UCSD-AML1 (cell line): ENCODE results near the gene KLHL29.

Source experiments
- DNase-seq: peaks from one replicate; lab custom pipeline; 2025; ENCODE audit not compliant: unreplicated experiment; lab: John Stamatoyannopoulos, UW

Gene KLHL29

DNA sequence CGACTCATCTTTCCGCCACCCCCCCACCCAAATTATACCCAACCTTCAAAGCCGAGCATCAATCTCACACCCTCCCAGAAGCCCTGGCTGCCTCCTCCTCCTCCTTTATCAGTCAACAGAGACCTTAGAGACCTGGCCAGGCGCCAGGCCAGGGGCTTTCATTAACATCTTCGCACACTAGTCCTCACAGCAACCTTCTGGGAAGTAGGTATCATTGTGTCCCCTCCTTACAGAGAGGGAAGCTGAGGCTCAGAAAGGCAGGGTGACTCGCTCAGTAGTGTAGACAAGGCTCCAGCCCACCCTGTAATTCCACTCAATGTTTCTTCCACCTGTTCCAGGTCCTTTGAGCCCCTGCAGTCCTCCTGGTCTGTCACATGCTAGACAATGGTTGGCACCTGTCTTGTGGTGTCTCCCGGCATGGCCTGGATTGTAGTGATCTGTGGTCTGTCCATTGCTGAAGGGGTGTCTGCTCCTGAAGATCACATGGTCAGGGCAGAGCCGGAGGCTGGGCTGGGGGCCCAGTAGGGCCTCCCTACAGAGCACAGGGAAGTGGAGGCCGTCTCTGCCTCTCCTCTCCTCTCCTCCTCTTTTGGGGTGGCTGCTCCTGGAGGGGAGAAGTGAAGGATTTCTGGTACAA is 36.0 kb downstream of the KLHL29 start:
- no peak for DNase-seq

- no peak for DNase-seq
These were observed 37.4 kb downstream of the KLHL29 start for GRCh38 chr2:23422089-23423061.

- DNase-seq: no peak
These were observed 38.3 kb downstream of the KLHL29 start for GRCh38 chr2:23423062-23423872.

DNA sequence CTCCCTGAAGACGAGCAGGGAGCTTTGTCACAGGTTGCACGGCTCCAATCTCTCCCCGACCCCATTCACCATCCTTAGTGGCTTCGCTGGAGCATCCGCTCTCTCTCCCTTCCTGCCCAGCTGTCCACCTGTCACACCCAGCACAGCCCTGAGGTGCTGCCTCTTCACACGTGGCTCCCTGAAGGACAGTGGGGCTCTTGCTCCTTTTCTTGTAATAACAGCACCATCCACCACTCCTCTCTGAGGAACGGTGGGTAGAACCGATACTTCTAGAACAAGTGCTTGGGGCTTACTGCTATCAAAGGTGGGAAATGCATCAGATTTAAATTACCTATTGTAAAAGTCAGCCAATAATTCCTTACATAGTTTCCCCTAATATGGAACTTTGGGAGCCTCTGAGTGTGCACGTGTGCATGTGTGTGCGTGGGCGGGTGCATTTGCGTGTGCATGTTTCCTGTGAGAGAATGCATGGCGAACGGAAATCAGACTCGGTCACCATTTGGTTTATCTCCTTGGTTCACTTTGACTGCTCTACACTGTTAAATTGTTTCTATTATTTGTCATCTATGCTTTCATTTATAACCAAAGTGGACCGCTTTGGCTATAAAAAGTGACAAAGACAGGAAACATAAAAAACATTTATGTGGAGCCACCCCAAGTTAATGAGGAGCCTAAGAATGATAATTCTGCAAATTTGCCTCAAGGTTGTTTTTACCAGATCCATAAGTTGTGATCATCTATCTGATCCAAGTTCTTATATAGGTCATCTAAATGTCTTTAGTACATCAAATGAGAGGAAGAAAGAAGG is 39.1 kb downstream of the KLHL29 start:
- DNase-seq: no peak

GRCh38 chr2:23425338-23425871 is 40.4 kb downstream of the KLHL29 start:
- DNase-seq: no peak

GRCh38 chr2:23425885-23426262 is 40.9 kb downstream of the KLHL29 start:
- DNase-seq: no peak

- no peak for DNase-seq
These were observed 41.4 kb downstream of the KLHL29 start for GRCh38 chr2:23426263-23426905.

DNA sequence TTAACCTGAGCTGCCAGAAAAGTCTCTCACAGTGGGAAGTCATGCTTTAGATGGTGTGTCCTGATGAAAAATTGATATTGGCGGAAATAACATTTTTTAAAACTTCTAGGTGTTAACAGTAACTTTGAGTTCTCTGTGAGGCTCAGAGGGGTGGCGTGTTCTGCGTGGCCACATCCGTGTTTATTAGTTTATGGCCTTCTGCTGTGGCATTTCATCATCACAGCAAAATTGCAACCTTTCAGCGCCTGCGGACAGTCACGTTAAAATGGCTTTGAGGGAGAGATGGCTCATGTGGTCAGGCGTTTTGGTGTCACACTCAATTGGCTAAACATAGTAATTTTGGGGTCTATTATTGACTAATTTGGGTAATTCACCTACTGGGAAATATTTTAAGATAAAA is 42.4 kb downstream of the KLHL29 start:
- no peak for DNase-seq

DNA sequence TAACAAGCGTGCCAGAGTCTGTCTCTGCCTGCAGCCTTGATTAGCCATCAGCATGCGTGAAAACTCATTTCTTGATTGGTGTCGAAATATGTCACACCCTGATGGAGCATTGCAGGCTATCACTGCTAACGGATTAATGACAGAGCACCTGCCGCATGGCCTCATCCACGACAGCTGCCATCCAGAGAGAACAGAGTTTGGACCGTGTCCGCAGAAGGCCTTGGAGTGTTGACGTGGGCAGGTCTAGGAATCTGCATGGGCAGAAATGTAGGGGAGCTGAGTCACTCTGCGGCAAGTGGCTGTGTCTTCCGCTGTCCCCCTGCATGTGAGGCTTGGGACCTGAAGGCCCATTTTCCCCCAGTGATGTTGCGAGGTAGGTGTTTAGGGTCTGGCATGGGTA is 43.0 kb downstream of the KLHL29 start:
- DNase-seq: no peak

GRCh38 chr2:23429036-23429435 is 44.1 kb downstream of the KLHL29 start:
- no peak for DNase-seq

- no peak for DNase-seq
These were observed 45.3 kb downstream of the KLHL29 start for GRCh38 chr2:23430263-23430662.

DNA sequence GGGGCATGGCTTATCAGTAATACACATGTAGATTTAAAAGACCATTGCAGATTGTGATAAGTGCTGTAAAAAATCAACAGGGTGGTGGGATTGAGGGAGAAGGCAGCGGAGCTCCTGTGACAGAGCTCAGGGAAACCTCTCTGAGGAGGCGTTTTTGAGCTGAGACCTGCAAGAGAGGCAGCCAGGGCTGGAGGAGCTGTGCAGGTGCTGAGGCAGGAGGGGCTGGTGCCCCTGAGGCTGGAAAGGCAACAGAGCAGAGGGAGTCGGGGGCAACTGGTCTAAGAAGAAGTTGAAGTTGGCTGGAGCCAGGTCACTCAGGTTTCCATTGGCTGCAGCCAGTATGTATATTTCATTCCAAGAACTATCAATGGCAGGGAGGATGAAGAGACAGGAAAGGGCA is 47.6 kb downstream of the KLHL29 start:
- no peak for DNase-seq

GRCh38 chr2:23433282-23433681 is 48.3 kb downstream of the KLHL29 start:
- DNase-seq: no peak

DNA sequence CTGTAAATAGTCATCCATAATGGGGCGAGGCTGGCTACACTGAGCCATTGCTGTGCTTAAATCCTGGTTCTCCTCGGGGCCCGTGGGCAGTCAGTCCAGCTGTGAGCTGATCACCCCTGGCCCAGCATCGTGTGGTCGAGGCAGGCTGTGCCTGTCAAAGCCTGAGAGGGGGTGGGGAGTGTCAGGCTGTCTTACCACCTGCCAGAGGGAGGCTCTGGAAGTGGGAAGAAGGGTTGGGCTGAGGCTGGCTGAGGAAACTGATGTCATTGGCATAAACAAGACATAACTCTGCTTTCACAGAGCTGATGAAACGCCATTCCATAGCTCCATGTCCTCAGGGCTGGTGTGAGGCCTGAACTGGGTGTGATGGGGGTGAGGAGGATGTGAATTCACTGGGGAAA is 49.7 kb downstream of the KLHL29 start:
- DNase-seq: no peak

DNA sequence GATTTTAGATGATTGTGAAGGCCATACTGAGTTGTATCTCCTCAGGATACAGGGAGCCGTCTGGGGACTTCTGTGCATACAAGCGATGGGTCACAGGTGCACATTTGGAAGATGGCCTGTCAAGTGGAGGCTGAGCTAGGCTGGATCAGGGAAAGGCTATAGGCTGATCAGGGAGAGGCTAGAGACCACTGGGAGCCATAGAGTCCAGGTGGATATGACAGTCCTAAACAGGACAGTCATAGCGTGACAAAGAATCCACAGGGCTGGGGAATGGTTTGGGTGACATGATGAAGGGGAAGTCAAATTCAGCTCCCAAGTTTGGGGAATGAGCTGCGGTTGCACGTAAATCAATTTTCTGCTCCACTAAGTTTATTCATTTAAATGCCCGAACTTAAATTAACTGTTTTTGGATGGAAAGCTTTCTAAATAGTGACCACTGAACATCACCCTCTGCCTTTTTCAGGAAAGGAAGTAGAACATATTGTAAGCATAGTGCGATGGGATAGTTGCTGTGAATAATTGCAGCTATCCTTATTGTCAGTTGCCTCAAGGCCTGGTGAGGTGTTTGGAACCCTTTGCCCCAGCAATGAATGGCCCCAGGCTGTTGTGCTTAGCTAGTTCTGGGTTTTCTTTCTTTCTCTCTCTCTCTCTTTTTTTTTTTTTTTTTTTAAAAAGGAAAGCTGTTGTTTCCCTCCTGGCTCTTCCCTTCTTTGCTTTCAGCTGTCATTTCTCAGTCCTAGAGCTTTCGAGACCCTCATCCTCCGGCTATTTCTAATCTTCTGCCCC is 50.5 kb downstream of the KLHL29 start:
- DNase-seq: no peak

DNA sequence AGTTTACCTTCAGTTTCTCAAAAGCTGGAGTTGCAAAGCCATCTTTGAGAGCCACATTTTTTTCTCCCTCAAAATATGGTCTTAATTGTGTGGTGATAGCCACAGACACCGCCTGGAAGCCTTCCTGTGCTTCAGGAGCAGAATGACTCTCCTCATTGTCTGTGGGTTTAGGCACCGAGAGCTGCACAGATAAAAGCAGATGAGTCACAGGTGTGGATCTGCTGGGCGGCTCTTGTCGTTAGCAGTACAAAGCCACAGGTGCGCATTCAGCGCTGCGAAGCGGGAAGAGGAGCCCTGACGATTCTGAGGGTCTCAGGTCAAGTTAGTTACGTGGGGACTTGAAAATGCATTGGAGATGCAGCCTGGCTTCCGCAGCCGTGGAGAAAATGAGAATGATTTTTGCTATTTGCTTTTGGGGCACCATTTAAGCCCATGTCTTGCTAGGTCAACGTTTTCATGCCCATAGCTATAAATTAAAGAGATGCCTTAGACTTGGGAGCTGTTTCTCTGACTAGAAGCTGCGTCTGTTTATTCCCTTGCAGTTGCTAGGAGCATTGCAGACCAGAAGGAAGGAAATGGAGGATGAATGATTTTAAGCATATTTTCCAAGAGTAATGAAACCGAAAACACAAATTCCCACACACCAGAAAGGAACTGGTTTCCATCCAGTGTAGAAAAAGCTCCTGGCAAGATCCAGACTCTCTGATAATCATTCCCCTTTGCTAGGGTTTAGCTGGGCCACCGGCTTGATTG is 51.5 kb downstream of the KLHL29 start:
- no peak for DNase-seq

DNA sequence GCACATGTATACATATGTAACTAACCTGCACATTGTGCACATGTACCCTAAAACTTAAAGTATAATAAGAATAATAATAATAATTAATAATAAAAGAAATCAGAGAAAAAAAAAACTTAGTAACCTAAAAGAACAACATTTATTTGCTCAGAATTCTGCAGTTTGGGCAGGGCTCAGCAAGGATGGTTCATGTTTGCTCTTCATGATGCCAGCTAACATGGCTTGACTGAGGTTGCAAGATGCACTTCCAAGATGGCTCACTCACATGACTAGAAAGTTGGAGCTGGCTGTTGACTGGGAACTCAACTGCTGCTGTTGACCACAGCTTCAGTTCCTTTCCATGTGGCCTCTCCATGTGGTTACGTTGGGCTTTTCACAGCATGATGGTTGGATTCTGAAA is 56.4 kb downstream of the KLHL29 start:
- no peak for DNase-seq

GRCh38 chr2:23445450-23445868 is 60.5 kb downstream of the KLHL29 start:
- DNase-seq: no peak
